ENCODE results near the gene ADGRF5.

Gene ADGRF5

DNA sequence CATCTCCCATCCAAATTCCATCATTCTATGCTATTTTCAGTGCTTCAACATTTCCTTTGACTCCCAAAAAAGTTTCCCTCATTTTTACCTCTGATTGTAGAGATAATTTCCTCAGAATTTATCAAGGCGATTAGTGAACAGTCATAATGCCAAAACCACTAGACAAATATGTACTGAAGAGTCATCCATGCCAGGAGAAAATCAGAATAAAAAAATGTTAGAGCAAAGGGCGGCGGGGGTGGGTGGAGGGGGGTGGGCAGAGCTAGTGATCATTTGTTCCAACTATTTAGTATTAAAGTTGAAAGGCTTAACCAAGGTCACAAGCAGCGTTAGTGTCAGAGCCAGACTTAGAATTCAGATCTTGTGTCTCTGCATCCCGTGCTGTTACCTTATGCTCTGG, 5.3 kb upstream of the ADGRF5 start:
- no peak for DNase-seq

DNA sequence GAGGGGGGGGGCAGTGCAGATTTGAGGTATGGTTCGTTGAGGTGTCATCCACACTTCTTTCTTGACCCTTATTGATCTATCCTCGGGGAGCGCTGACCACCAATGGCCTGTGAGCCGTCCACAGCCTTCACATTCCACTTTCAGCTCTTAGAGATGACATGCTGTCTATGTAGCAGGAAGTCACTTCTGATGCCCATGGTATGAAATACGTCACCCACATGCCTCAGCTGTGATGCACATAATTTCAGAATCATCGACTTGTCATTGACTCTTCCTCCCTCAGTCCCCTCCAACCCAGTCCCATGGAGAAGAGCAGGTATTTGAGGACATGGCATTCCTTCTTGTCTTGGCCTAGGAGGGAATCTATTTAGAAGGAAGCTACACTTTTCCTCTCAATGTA, 4.7 kb upstream of the ADGRF5 start:
- no peak for DNase-seq

DNA sequence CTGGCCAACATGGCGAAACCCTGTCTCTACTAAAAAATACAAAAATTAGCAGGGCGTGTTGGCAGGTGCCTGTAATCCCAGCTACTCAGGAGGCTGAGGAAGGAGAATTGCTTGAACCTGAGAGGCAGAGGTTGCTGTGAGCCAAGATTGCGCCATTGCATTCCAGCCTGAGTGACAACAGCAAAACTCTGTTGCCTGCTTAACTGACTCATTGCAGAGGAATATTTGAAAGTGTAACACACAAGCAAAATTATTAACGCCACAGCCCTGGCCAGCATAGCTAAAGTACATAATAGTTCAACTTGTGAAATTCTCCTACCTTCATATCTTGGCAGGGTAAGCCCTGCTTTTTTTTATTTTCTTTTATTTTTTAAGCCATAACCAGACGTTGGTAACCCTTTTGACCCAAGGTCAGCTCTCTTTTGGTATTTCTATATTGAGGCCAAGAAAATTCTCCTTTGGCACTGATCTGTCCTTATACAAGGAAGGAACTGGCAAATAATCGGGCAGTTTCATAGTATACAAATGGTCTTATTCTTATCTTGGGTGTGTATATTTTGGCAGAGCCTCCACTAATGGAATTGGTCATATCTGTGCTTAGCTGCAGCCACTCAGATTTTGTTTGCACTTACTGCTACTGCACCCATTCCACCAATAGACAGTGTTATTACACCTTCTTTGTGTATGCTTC, 4.0 kb upstream of the ADGRF5 start:
- no peak for DNase-seq

GRCh38 chr6:46923476-46923875, 1.7 kb upstream of the ADGRF5 start:
- no peak for DNase-seq

- no peak for DNase-seq
Measured at GRCh38 chr6:46921059-46921458, 679 bp downstream of the ADGRF5 start.

DNA sequence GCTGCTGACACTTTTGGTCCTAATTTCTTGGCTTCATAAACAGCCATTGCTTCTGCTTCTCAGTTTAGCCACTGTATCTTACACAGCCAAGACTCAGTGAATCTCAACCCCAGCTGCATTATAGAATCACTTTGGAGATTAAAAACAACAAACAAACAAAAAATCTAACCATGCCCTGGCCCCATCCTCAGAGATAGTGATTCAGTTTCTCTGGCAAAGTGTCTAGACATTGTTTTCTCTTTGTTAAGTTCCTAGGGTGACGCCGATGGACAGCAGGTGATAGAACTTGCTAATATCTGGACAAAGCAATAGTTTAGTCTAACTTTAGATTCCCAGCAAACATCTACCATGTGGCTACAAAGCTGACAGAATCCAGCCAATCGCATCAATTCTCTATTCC, 2.9 kb downstream of the ADGRF5 start:
- no peak for DNase-seq

GRCh38 chr6:46917002-46917545, 4.7 kb downstream of the ADGRF5 start:
- DNase-seq: no peak

DNA sequence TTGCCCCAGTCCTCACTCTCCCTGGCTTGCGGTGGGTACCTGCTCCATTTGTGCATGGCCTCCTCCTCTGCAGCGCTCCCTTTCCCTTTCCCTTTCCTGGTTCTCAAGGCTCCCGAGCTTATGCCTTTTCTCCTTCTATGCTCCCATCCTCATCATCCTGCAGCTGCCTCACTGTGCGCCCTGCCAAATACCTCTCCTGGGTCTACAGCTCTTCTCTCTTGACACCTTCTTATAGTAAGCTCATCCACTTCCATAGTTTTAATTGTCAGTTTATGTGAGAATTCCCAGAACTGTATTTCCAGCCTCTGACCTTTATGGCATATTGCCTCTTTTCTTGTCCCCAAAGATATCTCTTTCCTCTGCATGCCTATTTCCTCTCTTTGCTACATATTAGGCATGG, 5.9 kb downstream of the ADGRF5 start:
- DNase-seq: no peak

DNA sequence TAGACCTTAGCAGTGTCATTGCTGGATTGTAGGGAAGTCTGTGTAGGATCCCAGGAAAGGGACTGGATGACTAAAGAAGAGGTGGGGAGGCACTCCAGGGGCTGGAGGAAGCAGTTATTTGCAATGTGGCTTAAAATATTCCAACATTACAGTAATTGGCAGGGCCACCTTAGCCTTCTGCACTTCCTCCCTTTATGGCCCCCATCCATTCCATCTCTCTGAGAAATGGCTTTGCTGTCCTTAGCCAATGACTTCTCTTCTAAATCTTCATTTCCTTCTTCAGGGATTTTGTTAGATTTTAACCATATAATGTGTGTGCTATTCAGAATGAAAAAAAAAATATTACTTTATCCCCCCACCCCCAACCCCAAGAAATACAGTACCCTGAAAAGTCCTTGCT, 6.4 kb downstream of the ADGRF5 start:
- no peak for DNase-seq

GRCh38 chr6:46914279-46914810, 7.4 kb downstream of the ADGRF5 start:
- DNase-seq: no peak

GRCh38 chr6:46909371-46909770, 12.4 kb downstream of the ADGRF5 start:
- no peak for DNase-seq

DNA sequence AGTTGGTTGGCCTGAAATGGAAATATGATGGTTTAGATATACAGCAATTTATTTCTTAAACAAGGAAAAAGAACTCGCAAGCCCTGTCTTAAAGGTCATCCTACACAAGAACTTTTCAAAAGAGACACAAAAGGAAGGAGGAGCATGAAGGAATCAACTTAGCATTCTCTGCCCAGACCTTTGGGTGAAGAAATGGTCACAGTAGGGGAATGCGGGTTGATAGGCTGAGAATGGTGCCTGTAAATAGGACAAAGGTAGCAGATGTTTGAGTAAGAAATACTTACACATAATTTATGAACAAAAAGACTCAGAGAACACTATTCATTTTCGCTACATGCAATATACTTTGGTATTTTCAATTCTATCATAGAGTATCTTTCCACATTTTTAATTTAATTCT, 15.0 kb downstream of the ADGRF5 start:
- DNase-seq: no peak

DNA sequence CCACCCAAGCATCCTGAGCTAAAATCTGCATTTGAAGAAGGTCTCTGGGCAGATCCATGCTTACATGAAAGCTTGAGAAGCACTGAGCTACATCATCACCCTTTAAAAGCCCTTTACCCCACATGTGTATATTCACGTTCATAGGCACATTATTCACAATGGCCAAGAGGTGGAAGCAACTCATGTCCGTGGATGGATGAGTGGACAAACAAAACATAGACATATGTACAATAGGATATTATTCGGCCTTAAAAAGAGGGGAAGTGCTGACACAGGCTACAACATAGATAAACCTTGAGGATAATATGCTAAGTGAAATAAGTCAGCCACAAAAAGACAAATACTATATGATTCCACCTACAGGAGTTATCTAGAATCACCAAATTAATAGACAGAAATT, 17.6 kb downstream of the ADGRF5 start:
- DNase-seq: no peak

GRCh38 chr6:46903175-46903574, 18.6 kb downstream of the ADGRF5 start:
- DNase-seq: no peak

DNA sequence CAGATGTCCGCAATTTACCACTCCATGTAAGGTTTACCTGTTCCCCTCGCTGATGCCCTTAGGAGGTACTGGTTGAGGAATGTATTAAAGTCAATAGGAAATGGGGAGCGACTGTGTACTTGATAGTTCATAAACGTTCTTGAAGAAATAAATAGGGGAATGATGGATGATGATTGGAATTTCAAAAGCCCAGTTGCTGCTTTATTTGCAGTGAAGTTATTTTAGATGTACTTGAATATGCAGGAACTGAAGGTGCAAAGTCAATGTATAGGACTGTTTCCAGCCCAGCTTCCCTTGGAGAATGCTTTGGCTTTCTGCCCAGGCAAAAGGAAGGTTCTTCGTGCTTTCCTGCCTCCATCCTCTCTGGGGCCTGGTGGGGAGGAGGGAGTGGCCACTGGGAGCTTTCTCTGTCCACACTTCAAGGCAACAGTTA, 19.8 kb downstream of the ADGRF5 start:
- DNase-seq: no peak

- no peak for DNase-seq
Measured at GRCh38 chr6:46900266-46900665, 21.5 kb downstream of the ADGRF5 start.

- DNase-seq: no peak
Measured at GRCh38 chr6:46899659-46900058, 22.1 kb downstream of the ADGRF5 start.

DNA sequence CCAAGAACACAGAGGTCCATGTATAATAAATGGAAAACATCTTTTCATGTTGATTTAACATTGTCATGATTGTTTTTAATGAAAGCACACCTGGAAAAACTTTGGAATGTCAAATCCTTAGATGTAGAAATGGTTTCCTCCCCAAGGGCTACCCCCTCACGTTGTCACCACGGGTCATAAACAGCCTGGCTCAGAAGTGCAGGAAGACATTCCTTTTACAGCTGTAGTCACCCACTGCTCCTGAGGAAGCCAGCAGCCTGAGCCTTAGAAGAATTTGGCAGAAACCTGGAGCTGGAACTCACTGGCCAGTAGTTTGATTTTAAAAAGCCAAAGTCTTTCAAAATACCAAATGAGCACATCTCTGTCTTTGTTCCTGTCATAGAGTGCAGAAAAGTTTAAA, 23.7 kb downstream of the ADGRF5 start:
- no peak for DNase-seq

DNA sequence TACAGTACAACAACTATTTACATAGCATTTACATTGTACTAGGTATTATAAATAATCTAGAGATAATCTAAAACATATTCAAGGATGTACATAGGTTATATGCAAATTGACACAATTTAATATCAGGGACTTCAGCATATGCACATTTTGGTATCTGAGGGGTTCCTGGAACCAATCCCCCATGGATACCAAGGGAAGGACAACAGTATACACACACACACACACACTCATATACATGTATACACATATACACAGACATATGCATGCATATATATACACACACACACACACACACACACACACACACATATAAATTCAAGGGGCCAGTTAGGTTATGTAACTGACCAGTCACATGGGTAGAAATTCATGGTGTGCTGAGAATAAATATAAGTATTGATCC, 24.9 kb downstream of the ADGRF5 start:
- DNase-seq: no peak

- DNase-seq: no peak
Measured at GRCh38 chr6:46895930-46896329, 25.8 kb downstream of the ADGRF5 start.

DNA sequence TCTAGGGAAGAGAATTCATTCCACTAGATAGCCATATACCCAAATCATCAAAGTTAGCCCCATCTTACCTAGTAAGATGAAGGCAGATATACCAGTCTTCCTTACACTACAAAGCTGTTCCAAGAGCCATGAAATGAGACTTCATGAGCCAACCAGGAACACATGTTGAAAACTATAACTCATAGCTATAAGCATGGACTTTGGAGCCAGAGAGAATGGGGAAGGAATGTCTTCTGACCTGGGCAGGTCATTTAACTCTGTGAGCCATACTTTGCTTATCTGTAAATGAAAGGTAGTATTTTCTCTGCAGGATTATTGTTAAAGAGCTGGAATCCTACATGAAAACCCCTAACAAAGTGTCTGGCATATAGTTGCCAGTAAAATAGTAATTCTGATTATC, 27.3 kb downstream of the ADGRF5 start:
- DNase-seq: no peak

DNA sequence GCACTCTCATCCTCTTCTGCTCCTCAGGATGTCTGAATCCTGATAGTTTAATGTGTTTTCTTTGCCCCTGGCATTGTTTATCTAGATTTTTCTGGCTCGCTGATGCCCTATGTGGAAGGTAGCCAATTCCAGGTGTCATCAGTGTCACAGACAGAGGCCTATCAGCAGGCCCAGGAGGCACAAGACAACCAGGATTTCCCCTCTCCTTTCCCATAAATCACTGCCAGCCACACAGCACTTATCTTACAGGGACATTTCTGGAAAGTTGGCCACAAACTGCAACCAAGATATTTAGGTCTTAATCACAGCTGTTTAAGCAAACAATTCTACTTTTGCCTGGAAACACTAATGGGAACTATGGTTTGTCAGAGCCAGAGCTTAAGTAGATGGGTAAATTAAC, 28.1 kb downstream of the ADGRF5 start:
- DNase-seq: no peak

DNA sequence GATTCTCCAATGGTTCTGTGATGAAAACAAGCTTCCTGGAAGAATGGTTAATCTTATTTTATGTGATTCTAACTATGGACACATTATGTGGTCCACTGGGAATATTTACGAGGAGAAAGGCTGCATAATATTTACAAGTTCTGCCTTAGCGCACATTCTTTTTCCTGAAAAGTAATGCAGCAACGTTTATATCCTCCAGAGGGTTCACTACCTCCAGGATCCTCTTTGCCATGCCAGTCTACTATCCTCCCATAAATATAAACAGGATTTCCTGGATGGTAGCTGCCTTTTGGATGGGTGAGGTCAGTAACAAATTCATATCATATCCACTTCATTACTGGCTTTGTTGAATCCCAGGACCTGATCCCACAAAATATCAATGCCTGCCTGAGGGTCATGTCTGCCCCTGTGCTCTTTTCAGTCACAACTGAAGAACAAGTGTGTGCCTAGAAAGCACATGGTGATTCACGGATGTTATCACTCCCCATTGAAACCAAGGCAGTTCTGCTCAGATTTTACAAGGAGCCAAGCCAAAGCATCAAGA, 30.4 kb downstream of the ADGRF5 start:
- no peak for DNase-seq

- no peak for DNase-seq
Measured at GRCh38 chr6:46888578-46888977, 33.2 kb downstream of the ADGRF5 start.

DNA sequence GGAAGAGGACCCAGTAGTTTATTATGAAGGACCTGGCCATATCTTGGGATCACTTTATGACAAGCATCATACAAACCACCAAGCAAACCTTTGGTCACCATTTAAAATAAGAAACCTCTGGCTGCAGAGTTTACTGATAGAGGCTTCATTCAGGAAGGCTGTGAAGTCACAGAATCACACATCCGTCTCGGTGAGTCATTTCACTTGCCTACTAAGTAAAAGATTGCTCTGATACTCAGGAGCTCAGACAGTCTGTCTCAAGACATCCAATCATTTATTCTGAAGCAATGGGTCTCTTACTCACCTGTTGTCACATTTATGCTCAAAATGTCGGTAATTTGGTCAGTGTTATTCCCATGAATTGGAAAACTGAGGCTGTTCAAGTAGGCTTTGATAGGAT, 33.7 kb downstream of the ADGRF5 start:
- no peak for DNase-seq

Data from SHP77 (cell line).